Right lobe of liver (tissue), 6 donors: Measurements from ENCODE around the gene BOLA2B. TPM values are rescaled to one million over a fixed set of nuclear protein-coding genes. Genes with fewer than 3 reads are reported as not detected.

Experiments used
- ATAC-seq, 4 donors: fragments of 200-7000 bp; cut with Tn5 transposase; one replicate each; pipeline ENCODE4 v1.9.1; 2020; ENCODE audit warnings: mild to moderate bottlenecking in 4 of 4, moderate library complexity in 4 of 4
- DNase-seq, 3 donors: peaks; one replicate each; pipeline ENCODE4 v3.0.0-alpha.2; 2020
- H3K27ac ChIP-seq, 3 donors: fragments of 200-600 bp; one replicate each; pipeline ENCODE4 v1.8.0; 2022
- H3K27me3 ChIP-seq, 2 donors: fragments of 200-600 bp; one replicate each; pipeline ENCODE4 v1.8.0; 2022
- H3K36me3 ChIP-seq, 4 donors: fragments of 200-600 bp; sonication (generic) in 1 of 4; one replicate each; pipeline versions ENCODE4 v1.5.1 to v1.8.0; 2017 to 2022; ENCODE audit warnings: control low read depth in 1 of 4
- H3K4me1 ChIP-seq, 4 donors: fragments of 200-600 bp; sonication (generic) in 1 of 4; one replicate each; pipeline versions ENCODE4 v1.5.1 to v1.8.0; 2017 to 2022; ENCODE audit warnings: control low read depth in 1 of 4
- H3K4me3 ChIP-seq, 3 donors: fragments of 200-600 bp; one replicate each; pipeline ENCODE4 v1.8.0; 2022
- H3K9me3 ChIP-seq, 4 donors: fragments of 200-600 bp; sonication (generic) in 1 of 4; one replicate each; pipeline versions ENCODE4 v1.5.1 to v1.8.0; 2017 to 2022; ENCODE audit warnings: control low read depth in 1 of 4
- POLR2A ChIP-seq: fragments of 450-650 bp; IDR thresholded peaks from one replicate; pipeline ENCODE4 v1.6.1; 2017; ENCODE audit warnings: antibody characterized with exemption, mild to moderate bottlenecking
- WGBS: methylation state at CpG from one replicate; pipeline ENCODE4 v1.1.6; 2018; ENCODE audit warnings: low coverage, low lambda C conversion rate; ENCODE audit not compliant: insufficient coverage; ENCODE audit errors: missing lambda C conversion rate; 5-methylcytosine and 5-hydroxymethylcytosine counted together
- intact Hi-C, 2 donors: fragments of 100-400 bp; cut with DNase I; formaldehyde crosslinking; loops; one replicate each; pipeline versions ENCODE4 v1.11.2 to v1.14.1; 2022
- total RNA-seq, 6 experiments: library from RNA; depleted of rRNA in 2 of 6; stranded (reverse); fragments of >200 nt in 2 of 6; fragmentation: NEBNext Ultra II Directional in 3 of 6; extraction: Animal tissue kit (Norgen Biotek cat#: 25700) in 3 of 6; gene quantifications; one replicate each; pipeline versions ENCODE4 v1.1.0 to v1.2.4, GENCODE V29; 2016 to 2023
- TF ChIP-seq, protein P1 (sequence below), 4 donors: fragments of 200-600 bp in 3 of 4; fragments of 450-650 bp in 1 of 4; IDR thresholded peaks; one replicate each; pipeline versions ENCODE4 v1.5.1 to v1.8.0; 2016 to 2022; ENCODE audit warnings: antibody characterized with exemption in 4 of 4, mild to moderate bottlenecking in 2 of 4
- donor health status: DM: no; HTN: yes; CAD: no.
- donor health status: DM: no; HTN: no; CAD: no.
- donor health status: DM: no; HTN: no; CAD: no.
- donor health status: DM: no; HTN: yes; CAD: no.
- donor health status: DM: no; HTN: yes; CAD: no.

BOLA2B gene
- total RNA-seq, 6 experiments from 2014 or later, result 22.9 to 139 (median 25.6) TPM

DNA sequence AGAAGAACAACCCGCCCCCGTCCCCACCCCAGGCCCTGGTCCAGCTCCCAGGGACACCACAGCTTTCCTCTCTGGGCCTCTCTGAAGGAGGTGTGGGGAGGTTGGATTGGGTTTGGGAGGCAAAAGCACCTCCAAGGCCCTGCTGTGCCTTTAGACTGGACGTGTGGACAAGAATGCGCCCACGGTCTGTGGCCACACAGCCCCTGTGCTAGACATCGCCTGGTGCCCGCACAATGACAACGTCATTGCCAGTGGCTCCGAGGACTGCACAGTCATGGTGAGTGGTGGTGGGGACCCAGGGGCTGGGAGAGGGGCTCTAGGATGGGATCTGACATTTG is 7.1 kb downstream of the BOLA2B start:
- Histone ChIP-seq H3K27me3 (no peaks in the 10 kb centered on the region), H3K4me3 (peak overlapping the region in 2 of 3 donors; percentile 7 to 16), H3K36me3 (no peaks in the 10 kb centered on the region), H3K9me3 (no peaks in the 10 kb centered on the region), H3K27ac (peak overlapping the region in 2 of 3 donors; percentile 29 to 38), H3K4me1 (no peaks in the 10 kb centered on the region)
- no peak for DNase-seq
- 73% methylated on average over 3 of the region's 9 CpGs for WGBS
- TF ChIP-seq, protein P1, sequence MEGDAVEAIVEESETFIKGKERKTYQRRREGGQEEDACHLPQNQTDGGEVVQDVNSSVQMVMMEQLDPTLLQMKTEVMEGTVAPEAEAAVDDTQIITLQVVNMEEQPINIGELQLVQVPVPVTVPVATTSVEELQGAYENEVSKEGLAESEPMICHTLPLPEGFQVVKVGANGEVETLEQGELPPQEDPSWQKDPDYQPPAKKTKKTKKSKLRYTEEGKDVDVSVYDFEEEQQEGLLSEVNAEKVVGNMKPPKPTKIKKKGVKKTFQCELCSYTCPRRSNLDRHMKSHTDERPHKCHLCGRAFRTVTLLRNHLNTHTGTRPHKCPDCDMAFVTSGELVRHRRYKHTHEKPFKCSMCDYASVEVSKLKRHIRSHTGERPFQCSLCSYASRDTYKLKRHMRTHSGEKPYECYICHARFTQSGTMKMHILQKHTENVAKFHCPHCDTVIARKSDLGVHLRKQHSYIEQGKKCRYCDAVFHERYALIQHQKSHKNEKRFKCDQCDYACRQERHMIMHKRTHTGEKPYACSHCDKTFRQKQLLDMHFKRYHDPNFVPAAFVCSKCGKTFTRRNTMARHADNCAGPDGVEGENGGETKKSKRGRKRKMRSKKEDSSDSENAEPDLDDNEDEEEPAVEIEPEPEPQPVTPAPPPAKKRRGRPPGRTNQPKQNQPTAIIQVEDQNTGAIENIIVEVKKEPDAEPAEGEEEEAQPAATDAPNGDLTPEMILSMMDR (IDR thresholded peaks at IDR 0.05), result no peak
- TF ChIP-seq POLR2A, result no peak
- no peak for ATAC-seq
- intact Hi-C loops, result no loop called here

DNA sequence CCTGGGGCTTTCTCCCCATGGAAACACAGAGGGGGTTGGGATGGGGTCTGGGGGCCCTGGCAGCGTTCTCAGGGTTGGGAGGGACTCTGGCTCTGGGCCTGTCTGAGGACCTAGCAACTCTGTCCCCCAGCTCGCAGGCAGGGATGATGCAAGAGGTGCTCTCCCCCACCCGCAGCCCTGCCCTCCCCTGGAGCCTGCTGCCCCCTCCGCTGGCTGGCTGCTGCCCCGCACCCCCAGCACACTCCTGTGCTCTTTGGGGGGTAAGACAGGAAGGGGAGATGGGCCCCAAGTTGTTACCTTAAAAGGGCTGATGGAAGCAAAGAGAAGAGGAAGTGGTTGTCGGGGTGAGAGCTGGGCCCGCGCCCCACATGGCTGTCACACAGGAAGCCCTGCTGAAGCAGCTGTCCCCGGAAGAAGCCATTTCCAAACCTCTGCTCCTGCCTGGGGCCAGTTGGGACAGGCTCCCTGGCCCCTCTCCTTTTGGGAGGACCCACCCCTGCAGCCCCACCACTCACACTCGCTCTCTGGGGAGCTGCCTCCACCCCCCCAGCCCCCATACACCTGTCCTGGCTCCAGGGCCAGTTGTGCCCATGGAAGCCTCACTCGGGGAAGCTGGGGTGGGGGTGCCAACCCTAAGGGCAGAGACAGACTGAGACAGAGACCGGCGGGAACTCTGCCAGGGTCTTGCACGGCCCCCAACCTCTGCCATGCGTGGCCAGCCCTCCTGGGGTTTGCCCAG is 7.6 kb downstream of the BOLA2B start:
- no peaks in the 10 kb centered on the region for H3K9me3 ChIP-seq
- no peak for TF ChIP-seq POLR2A
- TF ChIP-seq, protein P1 (IDR thresholded peaks at IDR 0.05), result no peak
- no peaks in the 10 kb centered on the region for H3K27me3 ChIP-seq
- H3K36me3 ChIP-seq, result no peaks in the 10 kb centered on the region
- peak; percentile 19 to 46 (median 38) for ATAC-seq
- intact Hi-C loops, result no loop called here
- peak overlapping the region; percentile 15 to 70 (median 60) for H3K27ac ChIP-seq
- peak; percentile 58 to 73 (median 60) for DNase-seq
- 68% methylated on average over 4 of the region's 15 CpGs for WGBS
- no peaks in the 10 kb centered on the region for H3K4me1 ChIP-seq
- H3K4me3 ChIP-seq, result peak overlapping the region in 2 of 3 donors; percentile 7 to 16

DNA sequence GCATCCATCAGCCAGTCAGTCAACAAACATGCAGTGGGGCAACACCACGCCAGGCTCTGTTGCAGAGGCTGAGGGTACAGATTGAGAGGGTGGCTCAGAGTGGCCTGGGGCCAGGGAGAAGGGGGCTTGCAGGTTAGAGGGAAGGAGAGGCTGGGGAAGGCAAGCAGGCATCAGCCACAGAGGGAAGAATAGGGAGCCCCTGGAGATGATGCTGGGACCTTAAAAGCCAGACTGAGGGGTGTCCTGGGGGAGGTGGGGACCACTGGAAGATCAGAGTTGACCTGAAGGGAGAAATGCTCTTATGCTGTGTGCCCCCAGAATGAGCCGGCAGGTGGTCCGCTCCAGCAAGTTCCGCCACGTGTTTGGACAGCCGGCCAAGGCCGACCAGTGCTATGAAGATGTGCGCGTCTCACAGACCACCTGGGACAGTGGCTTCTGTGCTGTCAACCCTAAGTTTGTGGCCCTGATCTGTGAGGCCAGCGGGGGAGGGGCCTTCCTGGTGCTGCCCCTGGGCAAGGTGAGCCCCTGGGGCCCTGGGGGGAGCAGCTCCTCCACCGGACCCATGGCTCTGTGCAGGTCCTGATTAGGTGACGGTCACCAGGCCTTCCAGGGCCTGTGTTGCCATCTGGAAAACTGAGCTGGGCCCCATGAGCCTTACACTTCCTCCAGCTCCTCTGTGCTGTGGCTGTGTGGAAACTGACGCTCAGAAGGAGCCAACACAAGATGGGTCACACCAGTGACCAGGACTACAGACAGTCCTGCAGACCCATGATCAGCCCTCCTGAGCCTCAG is 8.4 kb downstream of the BOLA2B start:
- Histone ChIP-seq H3K4me1 (no peaks in the 10 kb centered on the region), H3K36me3 (no peaks in the 10 kb centered on the region), H3K27ac (peak overlapping the region; percentile 15 to 70 (median 60)), H3K27me3 (no peaks in the 10 kb centered on the region), H3K4me3 (peak overlapping the region; percentile 25 to 67 (median 62)), H3K9me3 (no peaks in the 10 kb centered on the region)
- no peak for TF ChIP-seq POLR2A
- TF ChIP-seq, protein P1 (IDR thresholded peaks at IDR 0.05), result no peak
- ATAC-seq (peak in 2 of 4 donors; percentile 8), DNase-seq (peak; percentile 27 to 57 (median 52))
- intact Hi-C loops, result no loop called here
- 33% methylated on average over 1 of the region's 13 CpGs for WGBS

DNA sequence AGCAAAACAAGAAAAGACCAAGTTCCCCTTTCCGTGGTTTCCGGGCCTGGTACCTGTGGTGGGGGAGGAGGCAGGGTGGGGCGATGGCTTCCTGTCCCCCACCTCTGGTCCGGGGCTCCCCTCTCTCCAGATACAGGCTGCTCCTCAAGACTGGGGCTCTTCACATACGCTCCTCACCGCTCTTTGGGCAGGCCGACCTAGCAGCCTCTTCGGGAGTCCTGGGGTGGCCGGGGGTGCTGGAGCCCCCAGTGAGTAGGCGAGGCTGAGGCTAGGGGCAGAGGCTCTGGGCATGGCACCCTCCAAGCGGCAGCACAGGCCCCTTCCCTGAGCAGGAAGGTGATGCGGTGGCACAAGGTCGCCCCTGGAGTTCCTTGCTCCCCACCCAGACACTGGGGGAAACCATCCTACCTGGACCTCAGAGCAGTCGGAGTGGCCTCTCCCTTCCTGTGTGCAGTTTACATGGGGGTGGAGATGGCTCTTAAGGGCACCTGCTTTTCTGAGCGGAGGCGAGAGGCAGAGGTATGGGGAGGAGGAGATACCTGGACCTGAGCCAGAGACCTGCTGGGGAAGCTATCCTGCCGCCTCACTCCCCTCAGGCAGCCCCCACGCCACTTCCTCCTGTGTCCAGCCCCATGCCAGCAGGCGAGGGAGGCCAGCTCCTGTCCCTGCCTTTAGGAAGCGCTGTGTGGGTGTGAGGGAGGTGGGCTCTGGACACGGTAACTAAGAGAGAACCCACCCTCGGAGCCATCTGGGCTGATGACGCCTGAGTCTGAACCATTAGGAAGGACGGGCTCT is 9.2 kb downstream of the BOLA2B start:
- Histone ChIP-seq H3K36me3 (no peaks in the 10 kb centered on the region), H3K4me3 (peak overlapping the region; percentile 25 to 67 (median 62)), H3K27me3 (no peaks in the 10 kb centered on the region), H3K27ac (peak overlapping the region; percentile 43 to 72 (median 70)), H3K4me1 (no peaks in the 10 kb centered on the region), H3K9me3 (no peaks in the 10 kb centered on the region)
- intact Hi-C loops, result no loop called here
- 33% methylated on average over 11 of the region's 24 CpGs for WGBS
- DNase-seq, result peak; percentile 48 to 73 (median 59)
- TF ChIP-seq POLR2A, result no peak
- TF ChIP-seq, protein P1 (IDR thresholded peaks at IDR 0.05), result no peak
- ATAC-seq, result peak in 3 of 4 donors; percentile 5 to 13 (median 6)
